Trophoblast cell (in vitro differentiated cells and primary cell): ENCODE measurements around the gene IFITM5.

ENCODE experiments used
- DNase-seq, 2 donors: peaks; one replicate each; pipeline ENCODE4 v3.0.0-alpha.2; 2016
- H2AFZ ChIP-seq: 2 replicates; pipeline ENCODE4 v1.6.1; 2013; ENCODE audit warnings: low read length, moderate library complexity, mild to moderate bottlenecking; ENCODE audit not compliant: insufficient read depth, poor library complexity
- H2AK5ac ChIP-seq: 2 replicates; pipeline ENCODE4 v1.6.1; 2013; ENCODE audit warnings: mild to moderate bottlenecking, low read length
- H2BK120ac ChIP-seq: 2 replicates; pipeline ENCODE4 v1.6.1; 2013; ENCODE audit warnings: low read length, mild to moderate bottlenecking, moderate library complexity; ENCODE audit not compliant: insufficient read depth, poor library complexity
- H2BK12ac ChIP-seq: 2 replicates; pipeline ENCODE4 v1.6.1; 2013; ENCODE audit warnings: mild to moderate bottlenecking, low read length, moderate library complexity
- H2BK5ac ChIP-seq: 2 replicates; pipeline ENCODE4 v1.6.1; 2013; ENCODE audit warnings: low read length, low read depth, moderate library complexity, mild to moderate bottlenecking; ENCODE audit not compliant: poor library complexity
- H3K14ac ChIP-seq: 2 replicates; pipeline ENCODE4 v1.6.1; 2013; ENCODE audit warnings: mild to moderate bottlenecking, low read length
- H3K18ac ChIP-seq: 2 replicates; pipeline ENCODE4 v1.6.1; 2013; ENCODE audit warnings: mild to moderate bottlenecking, low read length
- H3K23ac ChIP-seq: 2 replicates; pipeline ENCODE4 v1.6.1; 2013; ENCODE audit warnings: low read length
- H3K27ac ChIP-seq: 2 replicates; pipeline ENCODE4 v1.5.1; 2013; ENCODE audit warnings: low read depth, mild to moderate bottlenecking, inconsistent platforms, low read length, moderate library complexity
- H3K27me3 ChIP-seq: 2 replicates; pipeline ENCODE4 v1.6.1; 2013; ENCODE audit warnings: inconsistent platforms, mild to moderate bottlenecking, low read length, moderate library complexity; ENCODE audit not compliant: insufficient read depth
- H3K36me3 ChIP-seq, 2 experiments: 1 replicate in 1 of 2; 2 replicates in 1 of 2; pipeline ENCODE4 v1.6.1; 2013; ENCODE audit warnings: low read length in 2 of 2, mild to moderate bottlenecking in 2 of 2, moderate library complexity in 1 of 2; ENCODE audit not compliant: insufficient read depth in 2 of 2, control insufficient read depth in 1 of 2
- H3K4ac ChIP-seq: 2 replicates; pipeline ENCODE4 v1.6.1; 2013; ENCODE audit warnings: low read depth, mild to moderate bottlenecking, low read length, moderate library complexity
- H3K4me1 ChIP-seq, 2 experiments: 1 replicate in 1 of 2; 2 replicates in 1 of 2; pipeline ENCODE4 v1.6.1; 2013; ENCODE audit warnings: low read length in 2 of 2, mild to moderate bottlenecking in 2 of 2, moderate library complexity in 1 of 2; ENCODE audit not compliant: insufficient read depth in 2 of 2, control insufficient read depth in 1 of 2
- H3K4me2 ChIP-seq: 2 replicates; pipeline ENCODE4 v1.6.1; 2013; ENCODE audit warnings: inconsistent platforms, mild to moderate bottlenecking, low read length, moderate library complexity
- H3K4me3 ChIP-seq: 2 replicates; pipeline ENCODE4 v1.5.1; 2013; ENCODE audit warnings: mild to moderate bottlenecking, low read depth, low read length, inconsistent platforms
- H3K79me1 ChIP-seq: one replicate; pipeline ENCODE4 v1.6.1; 2013; ENCODE audit warnings: low read length
- H3K79me2 ChIP-seq: 2 replicates; pipeline ENCODE4 v1.6.1; 2013; ENCODE audit warnings: low read length, mild to moderate bottlenecking; ENCODE audit not compliant: control insufficient read depth, insufficient read depth, poor library complexity
- H3K9ac ChIP-seq: 2 replicates; pipeline ENCODE4 v1.6.1; 2013; ENCODE audit warnings: mild to moderate bottlenecking, low read length
- H3K9me3 ChIP-seq: 2 replicates; pipeline ENCODE4 v1.6.1; 2013; ENCODE audit warnings: low read depth, mild to moderate bottlenecking, control low read depth, inconsistent platforms, low read length; ENCODE audit not compliant: insufficient read depth
- H4K12ac ChIP-seq: 2 replicates; pipeline ENCODE4 v1.6.1; 2013; ENCODE audit warnings: low read depth, mild to moderate bottlenecking, low read length, moderate library complexity
- H4K8ac ChIP-seq: 2 replicates; pipeline ENCODE4 v1.6.1; 2013; ENCODE audit warnings: low read depth, mild to moderate bottlenecking, low read length, moderate library complexity
- H4K91ac ChIP-seq: one replicate; pipeline ENCODE4 v1.6.1; 2013; ENCODE audit warnings: low read depth, mild to moderate bottlenecking, low read length, moderate library complexity
- WGBS: extraction: QIAGEN DNeasy Blood & Tissue Kit; methylation state at CpG from one replicate; pipeline ENCODE4 v1.1.7; 2013; ENCODE audit warnings: missing lambda C conversion rate; ENCODE audit not compliant: insufficient read length, insufficient coverage; ENCODE audit errors: extremely low coverage; 5-methylcytosine and 5-hydroxymethylcytosine counted together

Gene IFITM5

GRCh38 chr11:316891-317301 is 17.6 kb upstream of the IFITM5 start:
- no peak overlapping the region for H3K23ac ChIP-seq
- H2AK5ac ChIP-seq: no peak overlapping the region
- H3K4me3 ChIP-seq: no peak overlapping the region
- H3K14ac ChIP-seq: no peak overlapping the region
- H3K9me3 ChIP-seq: peaks cover 1% of the 10 kb centered on the region
- no peak overlapping the region for H2AFZ ChIP-seq
- no peak for DNase-seq
- H2BK120ac ChIP-seq: no peak overlapping the region
- H3K9ac ChIP-seq: no peak overlapping the region
- peaks cover 14% of the 10 kb centered on the region for H3K79me1 ChIP-seq
- H3K79me2 ChIP-seq: peaks cover 4% of the 10 kb centered on the region
- no peak overlapping the region for H2BK12ac ChIP-seq
- H3K4me1 ChIP-seq: peaks cover 19% of the 10 kb centered on the region in 2 experiments
- H3K27me3 ChIP-seq: peaks cover 4% of the 10 kb centered on the region
- H3K18ac ChIP-seq: no peak overlapping the region
- H3K4ac ChIP-seq: no peak overlapping the region
- H4K91ac ChIP-seq: no peak overlapping the region
- no peak overlapping the region for H3K4me2 ChIP-seq
- no peak overlapping the region for H4K8ac ChIP-seq
- no peak overlapping the region for H4K12ac ChIP-seq
- no CpG with 5 or more reads among the region's 7 CpGs for WGBS
- no peak overlapping the region for H3K27ac ChIP-seq
- H2BK5ac ChIP-seq: no peak overlapping the region
- no peaks in the 10 kb centered on the region for H3K36me3 ChIP-seq

- Histone ChIP-seq H3K4me2 (no peak overlapping the region), H4K8ac (no peak overlapping the region), H3K4ac (no peak overlapping the region), H3K4me3 (no peak overlapping the region), H2AFZ (no peak overlapping the region), H3K36me3 (no peaks in the 10 kb centered on the region), H3K27ac (no peak overlapping the region), H2BK120ac (no peak overlapping the region), H3K79me2 (peaks cover 4% of the 10 kb centered on the region), H3K79me1 (peaks cover 14% of the 10 kb centered on the region), H2BK12ac (peak overlapping the region; percentile 34), H3K23ac (no peak overlapping the region), H4K91ac (no peak overlapping the region), H3K18ac (no peak overlapping the region), H3K14ac (no peak overlapping the region), H4K12ac (no peak overlapping the region), H3K27me3 (peaks cover 4% of the 10 kb centered on the region), H2AK5ac (no peak overlapping the region), H3K9me3 (peaks cover 1% of the 10 kb centered on the region), H3K4me1 (peaks cover 19% of the 10 kb centered on the region in 2 experiments), H3K9ac (no peak overlapping the region), H2BK5ac (no peak overlapping the region)
- no CpG with 5 or more reads among the region's 64 CpGs for WGBS
- DNase-seq: no peak
These were observed 16.8 kb upstream of the IFITM5 start for GRCh38 chr11:316031-316701.

GRCh38 chr11:315516-315994 is 16.2 kb upstream of the IFITM5 start:
- no peak overlapping the region for H3K4ac ChIP-seq
- WGBS: no CpG with 5 or more reads among the region's 32 CpGs

GRCh38 chr11:315051-315481 is 15.7 kb upstream of the IFITM5 start:
- no peaks in the 10 kb centered on the region for H3K36me3 ChIP-seq
- peaks cover 4% of the 10 kb centered on the region for H3K79me2 ChIP-seq
- H3K4ac ChIP-seq: no peak overlapping the region
- no peak overlapping the region for H3K27ac ChIP-seq
- H2BK120ac ChIP-seq: no peak overlapping the region
- H3K27me3 ChIP-seq: peaks cover 4% of the 10 kb centered on the region
- H3K9ac ChIP-seq: no peak overlapping the region
- H2AK5ac ChIP-seq: no peak overlapping the region
- no peak overlapping the region for H2BK5ac ChIP-seq
- H3K18ac ChIP-seq: no peak overlapping the region
- H3K4me2 ChIP-seq: no peak overlapping the region
- H3K4me3 ChIP-seq: peak overlapping the region; percentile 3
- no peak overlapping the region for H2BK12ac ChIP-seq
- no peak overlapping the region for H2AFZ ChIP-seq
- H3K4me1 ChIP-seq: peaks cover 12 to 13% of the 10 kb centered on the region in 2 experiments
- no CpG with 5 or more reads among the region's 9 CpGs for whole genome bisulfite sequencing
- no peak overlapping the region for H3K14ac ChIP-seq
- no peak overlapping the region for H4K91ac ChIP-seq
- peaks cover 6% of the 10 kb centered on the region for H3K79me1 ChIP-seq
- H4K12ac ChIP-seq: no peak overlapping the region
- H3K9me3 ChIP-seq: peaks cover 1% of the 10 kb centered on the region
- H3K23ac ChIP-seq: no peak overlapping the region
- no peak overlapping the region for H4K8ac ChIP-seq
- DNase-seq: no peak

More at GRCh38 chr11:315516-315994, 16.2 kb upstream of the IFITM5 start:
- Histone ChIP-seq H3K79me2 (peaks cover 4% of the 10 kb centered on the region), H3K4me3 (no peak overlapping the region), H3K27me3 (peaks cover 4% of the 10 kb centered on the region), H4K91ac (no peak overlapping the region), H3K27ac (no peak overlapping the region), H3K18ac (no peak overlapping the region), H3K4me1 (peaks cover 16 to 17% of the 10 kb centered on the region in 2 experiments), H4K12ac (no peak overlapping the region), H3K4me2 (no peak overlapping the region), H2AFZ (no peak overlapping the region), H2BK12ac (no peak overlapping the region), H4K8ac (no peak overlapping the region), H3K36me3 (no peaks in the 10 kb centered on the region), H2AK5ac (no peak overlapping the region), H3K9ac (no peak overlapping the region), H3K23ac (no peak overlapping the region), H2BK120ac (no peak overlapping the region), H3K14ac (no peak overlapping the region), H2BK5ac (no peak overlapping the region), H3K9me3 (peaks cover 1% of the 10 kb centered on the region), H3K79me1 (peaks cover 10% of the 10 kb centered on the region)
- DNase-seq: no peak
